Measurements from ENCODE around the gene CAMK2D. TPM values are rescaled to one million over a fixed set of nuclear protein-coding genes. Genes with fewer than 3 reads are reported as not detected.

The CAMK2D gene
- total RNA-seq (98.2 and 99.1 TPM in 2 replicates), polyA plus RNA-seq (34.7 and 36.8 TPM in 2 replicates)

- peak; percentile 95 for DNase-seq (ENCODE audit: low spot score)
These were observed at the start of gene CAMK2D for GRCh38 chr4:113761620-113762185. Gene CAMK2D, minus strand, starts transcription at chr4:113761738. Its CDS starts 670 bp downstream, at chr4:113761068.

GRCh38 chr4:113810906-113811305 lies 49.4 kb upstream of the CAMK2D start:
- Histone ChIP-seq H3K27ac (no peak overlapping the region), H3K9me3 (ENCODE audit: low read depth) (no peaks in the 10 kb centered on the region), H3K4me1 (ENCODE audit: insufficient read depth) (no peaks in the 10 kb centered on the region), H3K9me2 (replicated peaks; ENCODE audit: insufficient read depth) (no peaks in the 10 kb centered on the region), H4K20me1 (ENCODE audit: insufficient read depth, poor library complexity, severe bottlenecking) (no peaks in the 10 kb centered on the region), H3K36me3 (replicated peaks; ENCODE audit: insufficient read depth, low read depth) (no peaks in the 10 kb centered on the region), H3K79me2 (no peaks in the 10 kb centered on the region), H3K4me3 (no peak overlapping the region), H3K4me2 (no peak overlapping the region), H3K27me3 (no peaks in the 10 kb centered on the region), H2AFZ (no peak overlapping the region)
- WGBS (ENCODE audit: low lambda C conversion rate, missing lambda C conversion rate), result 91% methylated on average over 2 of the region's 2 CpGs
- no peak for DNase-seq (ENCODE audit: low spot score)
- TF ChIP-seq EZH2 (IDR thresholded peaks at IDR 0.05; ENCODE audit: borderline replicate concordance) (no peak), EZH2phosphoT487 (IDR thresholded peaks at IDR 0.05; ENCODE audit: low read depth, severe bottlenecking, unreplicated experiment) (no peak)
- TF ChIP-seq, protein P1, sequence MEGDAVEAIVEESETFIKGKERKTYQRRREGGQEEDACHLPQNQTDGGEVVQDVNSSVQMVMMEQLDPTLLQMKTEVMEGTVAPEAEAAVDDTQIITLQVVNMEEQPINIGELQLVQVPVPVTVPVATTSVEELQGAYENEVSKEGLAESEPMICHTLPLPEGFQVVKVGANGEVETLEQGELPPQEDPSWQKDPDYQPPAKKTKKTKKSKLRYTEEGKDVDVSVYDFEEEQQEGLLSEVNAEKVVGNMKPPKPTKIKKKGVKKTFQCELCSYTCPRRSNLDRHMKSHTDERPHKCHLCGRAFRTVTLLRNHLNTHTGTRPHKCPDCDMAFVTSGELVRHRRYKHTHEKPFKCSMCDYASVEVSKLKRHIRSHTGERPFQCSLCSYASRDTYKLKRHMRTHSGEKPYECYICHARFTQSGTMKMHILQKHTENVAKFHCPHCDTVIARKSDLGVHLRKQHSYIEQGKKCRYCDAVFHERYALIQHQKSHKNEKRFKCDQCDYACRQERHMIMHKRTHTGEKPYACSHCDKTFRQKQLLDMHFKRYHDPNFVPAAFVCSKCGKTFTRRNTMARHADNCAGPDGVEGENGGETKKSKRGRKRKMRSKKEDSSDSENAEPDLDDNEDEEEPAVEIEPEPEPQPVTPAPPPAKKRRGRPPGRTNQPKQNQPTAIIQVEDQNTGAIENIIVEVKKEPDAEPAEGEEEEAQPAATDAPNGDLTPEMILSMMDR (IDR thresholded peaks at IDR 0.05; ENCODE audit: poor library complexity), result no peak

More at GRCh38 chr4:113761620-113762185, at the start of gene CAMK2D:
- no peaks in the 10 kb centered on the region for H3K27me3 ChIP-seq
- H2AFZ ChIP-seq, result peak within 1 kb of the TSS; percentile 61
- WGBS (ENCODE audit: low lambda C conversion rate, missing lambda C conversion rate), result 1% methylated on average over 17 of the region's 50 CpGs
- H3K4me2 ChIP-seq, result peak within 1 kb of the TSS; percentile 93
- H3K36me3 ChIP-seq (replicated peaks; ENCODE audit: insufficient read depth, low read depth), result no peaks in the 10 kb centered on the region
- H3K9me3 ChIP-seq (ENCODE audit: low read depth), result no peaks in the 10 kb centered on the region
- H3K4me3 ChIP-seq, result peak within 1 kb of the TSS; percentile 72
- H3K4me1 ChIP-seq (ENCODE audit: insufficient read depth), result peaks cover 42% of the 10 kb centered on the region
- H3K27ac ChIP-seq, result peak within 1 kb of the TSS; percentile 99
- TF ChIP-seq EZH2 (IDR thresholded peaks at IDR 0.05; ENCODE audit: borderline replicate concordance), result no peak
- no peak for TF ChIP-seq EZH2phosphoT487 (IDR thresholded peaks at IDR 0.05; ENCODE audit: low read depth, severe bottlenecking, unreplicated experiment)
- TF ChIP-seq, protein P1 (IDR thresholded peaks at IDR 0.05; ENCODE audit: poor library complexity), result peak; percentile 73
- peaks cover 12% of the 10 kb centered on the region for H4K20me1 ChIP-seq (ENCODE audit: insufficient read depth, poor library complexity, severe bottlenecking)
- H3K9me2 ChIP-seq (replicated peaks; ENCODE audit: insufficient read depth), result no peaks in the 10 kb centered on the region
- H3K79me2 ChIP-seq, result peaks cover 41% of the 10 kb centered on the region

GRCh38 chr4:113809311-113809710 lies 47.8 kb upstream of the CAMK2D start:
- no peaks in the 10 kb centered on the region for H3K9me2 ChIP-seq (replicated peaks; ENCODE audit: insufficient read depth)
- H3K79me2 ChIP-seq, result no peaks in the 10 kb centered on the region
- H3K27me3 ChIP-seq, result no peaks in the 10 kb centered on the region
- no peak overlapping the region for H3K27ac ChIP-seq
- no peak overlapping the region for H2AFZ ChIP-seq
- H3K9me3 ChIP-seq (ENCODE audit: low read depth), result no peaks in the 10 kb centered on the region
- 88% methylated on average over 5 of the region's 5 CpGs for WGBS (ENCODE audit: low lambda C conversion rate, missing lambda C conversion rate)
- TF ChIP-seq EZH2phosphoT487 (IDR thresholded peaks at IDR 0.05; ENCODE audit: low read depth, severe bottlenecking, unreplicated experiment) (no peak), EZH2 (IDR thresholded peaks at IDR 0.05; ENCODE audit: borderline replicate concordance) (no peak)
- TF ChIP-seq, protein P1 (IDR thresholded peaks at IDR 0.05; ENCODE audit: poor library complexity), result no peak
- no peaks in the 10 kb centered on the region for H3K4me1 ChIP-seq (ENCODE audit: insufficient read depth)
- no peak overlapping the region for H3K4me3 ChIP-seq
- no peaks in the 10 kb centered on the region for H4K20me1 ChIP-seq (ENCODE audit: insufficient read depth, poor library complexity, severe bottlenecking)
- DNase-seq (ENCODE audit: low spot score), result no peak
- no peaks in the 10 kb centered on the region for H3K36me3 ChIP-seq (replicated peaks; ENCODE audit: insufficient read depth, low read depth)
- no peak overlapping the region for H3K4me2 ChIP-seq

Data from hepatocyte (in vitro differentiated cells).